Esophagus muscularis mucosa (tissue), 4 donors: Measurements from ENCODE around the gene LRP2BP. TPM values are rescaled to one million over a fixed set of nuclear protein-coding genes. Genes with fewer than 3 reads are reported as not detected.

Experiments
- DNase-seq: peaks from one replicate; pipeline ENCODE4 v3.0.0-alpha.2; 2017; ENCODE audit errors: extremely low spot score
- H3K27ac ChIP-seq, 4 donors: fragments of 200-600 bp; sonication (generic); replicated peaks in 1 of 4; 1 replicate in 3 of 4; 2 replicates in 1 of 4; pipeline ENCODE4 v1.5.1; 2016 to 2019; ENCODE audit warnings: mild to moderate bottlenecking in 1 of 4
- H3K27me3 ChIP-seq, 4 donors: fragments of 200-600 bp; sonication (generic); one replicate each; pipeline versions ENCODE4 v1.5.1 to v1.6.0; 2016 to 2019
- H3K36me3 ChIP-seq, 4 donors: fragments of 200-600 bp; sonication (generic); one replicate each; pipeline ENCODE4 v1.5.1; 2016 to 2019
- H3K4me1 ChIP-seq, 4 donors: fragments of 200-600 bp; sonication (generic); one replicate each; pipeline ENCODE4 v1.5.1; 2016 to 2019
- H3K4me3 ChIP-seq, 4 donors: fragments of 200-600 bp; sonication (generic); 1 replicate in 2 of 4; 2 replicates in 2 of 4; pipeline ENCODE4 v1.5.1; 2016 to 2019; ENCODE audit warnings: mild to moderate bottlenecking in 4 of 4, moderate library complexity in 1 of 4
- H3K9me3 ChIP-seq, 4 donors: fragments of 200-600 bp; sonication (generic); 1 replicate in 3 of 4; 2 replicates in 1 of 4; pipeline ENCODE4 v1.5.1; 2016 to 2019
- CTCF ChIP-seq, 3 experiments: fragments of 200-600 bp in 2 of 3; fragments of 450-650 bp in 1 of 3; sonication (generic) in 2 of 3; IDR thresholded peaks; one replicate each; pipeline ENCODE4 v1.5.1; 2017 to 2019; ENCODE audit warnings: antibody characterized with exemption in 3 of 3, mild to moderate bottlenecking in 2 of 3, moderate library complexity in 1 of 3
- EP300 ChIP-seq: sonication (generic); formaldehyde crosslinking; IDR thresholded peaks from one replicate; pipeline ENCODE4 v1.6.1; 2017; ENCODE audit warnings: antibody characterized with exemption
- POLR2A ChIP-seq: fragments of 450-650 bp; IDR thresholded peaks from one replicate; pipeline ENCODE4 v1.6.1; 2017; ENCODE audit warnings: antibody characterized with exemption, moderate library complexity, mild to moderate bottlenecking, low read depth
- POLR2AphosphoS5 ChIP-seq, 2 donors: sonication (generic); formaldehyde crosslinking; IDR thresholded peaks; one replicate each; pipeline ENCODE4 v1.6.1; 2017; ENCODE audit warnings: antibody characterized with exemption in 2 of 2
- WGBS: methylation state at CpG from one replicate; pipeline ENCODE4 v1.1.5; 2018; 5-methylcytosine and 5-hydroxymethylcytosine counted together
- intact Hi-C: fragments of 100-400 bp; cut with DNase I; formaldehyde crosslinking; loops from one replicate; pipeline ENCODE4 v1.15.1; 2023
- total RNA-seq, 4 donors: library from RNA; depleted of rRNA; stranded (reverse); fragments of >200 nt; gene quantifications; one replicate each; pipeline versions ENCODE4 v1.1.0 to v1.2.1, GENCODE V29; 2016

The LRP2BP gene
- 1 to 10 TPM in 1 of 4 donors, under 1 TPM in 3; 0.46 to 2.1 (median 0.57) TPM for total RNA-seq

GRCh38 chr4:185395238-185395955 is at the start of gene LRP2BP:
TSS of gene LRP2BP (minus strand) at chr4:185395924. CDS start at chr4:185378186, 17,738 bp downstream.
- TF ChIP-seq POLR2AphosphoS5 (IDR thresholded peaks at IDR 0.05), result no peak
- no peak for TF ChIP-seq CTCF (IDR thresholded peaks at IDR 0.05)
- TF ChIP-seq POLR2A, result no peak
- no peak for TF ChIP-seq EP300
- H3K27me3 ChIP-seq, result no peaks in the 10 kb centered on the region
- peaks cover 0 to 8% (median 2%) of the 10 kb centered on the region in 4 donors for H3K36me3 ChIP-seq
- H3K9me3 ChIP-seq, result no peaks in the 10 kb centered on the region
- H3K27ac ChIP-seq, result peak within 1 kb of the TSS; percentile 99 to 100 (median 100)
- no peak for DNase-seq
- H3K4me3 ChIP-seq, result peak within 1 kb of the TSS; percentile 69 to 90 (median 81)
- peaks cover 18 to 49% (median 38%) of the 10 kb centered on the region in 4 donors for H3K4me1 ChIP-seq
- intact Hi-C loops, result loop anchor here (5.0 to 10.0 kb wide), 2 partner anchors 193 to 199 kb away; partner anchors contain the start of gene CFAP97
- WGBS, result 21% methylated on average over 12 of the region's 12 CpGs

GRCh38 chr4:185445209-185445608 is 49.5 kb upstream of the LRP2BP start:
- H3K9me3 ChIP-seq, result no peaks in the 10 kb centered on the region
- intact Hi-C loops, result no loop called here
- H3K27ac ChIP-seq, result no peak overlapping the region
- WGBS, result 97% methylated on average over 2 of the region's 2 CpGs
- H3K4me1 ChIP-seq, result no peaks in the 10 kb centered on the region
- TF ChIP-seq POLR2A (no peak), EP300 (no peak), POLR2AphosphoS5 (IDR thresholded peaks at IDR 0.05) (no peak), CTCF (IDR thresholded peaks at IDR 0.05) (no peak)
- no peak for DNase-seq
- no peaks in the 10 kb centered on the region for H3K36me3 ChIP-seq
- no peak overlapping the region for H3K4me3 ChIP-seq
- no peaks in the 10 kb centered on the region for H3K27me3 ChIP-seq

- 94% methylated on average over 2 of the region's 2 CpGs for WGBS
- Histone ChIP-seq H3K36me3 (no peaks in the 10 kb centered on the region), H3K27me3 (no peaks in the 10 kb centered on the region), H3K9me3 (no peaks in the 10 kb centered on the region), H3K27ac (no peak overlapping the region), H3K4me1 (no peaks in the 10 kb centered on the region), H3K4me3 (no peak overlapping the region)
- intact Hi-C loops, result no loop called here
- TF ChIP-seq EP300, result no peak
- no peak for TF ChIP-seq POLR2AphosphoS5 (IDR thresholded peaks at IDR 0.05)
- no peak for TF ChIP-seq CTCF (IDR thresholded peaks at IDR 0.05)
- no peak for TF ChIP-seq POLR2A
- DNase-seq, result no peak
These were observed 45.8 kb upstream of the LRP2BP start for GRCh38 chr4:185441479-185441878.

GRCh38 chr4:185437809-185438208 is 42.1 kb upstream of the LRP2BP start:
- DNase-seq, result no peak
- no peaks in the 10 kb centered on the region for H3K4me1 ChIP-seq
- H3K27ac ChIP-seq, result no peak overlapping the region
- no peaks in the 10 kb centered on the region for H3K9me3 ChIP-seq
- no peak for TF ChIP-seq POLR2A
- no peak for TF ChIP-seq CTCF (IDR thresholded peaks at IDR 0.05)
- TF ChIP-seq EP300, result no peak
- no peak for TF ChIP-seq POLR2AphosphoS5 (IDR thresholded peaks at IDR 0.05)
- no peak overlapping the region for H3K4me3 ChIP-seq
- no peaks in the 10 kb centered on the region for H3K27me3 ChIP-seq
- no peaks in the 10 kb centered on the region for H3K36me3 ChIP-seq
- intact Hi-C loops, result no loop called here
